NCI-H2227 treated with DMSO at 0.1 percent for 48 hours (cell line): ENCODE results near the gene KRT7.

Experiments used
- DNase-seq: peaks from one replicate; lab custom pipeline; 2025; lab: John Stamatoyannopoulos, UW

The KRT7 gene

DNA sequence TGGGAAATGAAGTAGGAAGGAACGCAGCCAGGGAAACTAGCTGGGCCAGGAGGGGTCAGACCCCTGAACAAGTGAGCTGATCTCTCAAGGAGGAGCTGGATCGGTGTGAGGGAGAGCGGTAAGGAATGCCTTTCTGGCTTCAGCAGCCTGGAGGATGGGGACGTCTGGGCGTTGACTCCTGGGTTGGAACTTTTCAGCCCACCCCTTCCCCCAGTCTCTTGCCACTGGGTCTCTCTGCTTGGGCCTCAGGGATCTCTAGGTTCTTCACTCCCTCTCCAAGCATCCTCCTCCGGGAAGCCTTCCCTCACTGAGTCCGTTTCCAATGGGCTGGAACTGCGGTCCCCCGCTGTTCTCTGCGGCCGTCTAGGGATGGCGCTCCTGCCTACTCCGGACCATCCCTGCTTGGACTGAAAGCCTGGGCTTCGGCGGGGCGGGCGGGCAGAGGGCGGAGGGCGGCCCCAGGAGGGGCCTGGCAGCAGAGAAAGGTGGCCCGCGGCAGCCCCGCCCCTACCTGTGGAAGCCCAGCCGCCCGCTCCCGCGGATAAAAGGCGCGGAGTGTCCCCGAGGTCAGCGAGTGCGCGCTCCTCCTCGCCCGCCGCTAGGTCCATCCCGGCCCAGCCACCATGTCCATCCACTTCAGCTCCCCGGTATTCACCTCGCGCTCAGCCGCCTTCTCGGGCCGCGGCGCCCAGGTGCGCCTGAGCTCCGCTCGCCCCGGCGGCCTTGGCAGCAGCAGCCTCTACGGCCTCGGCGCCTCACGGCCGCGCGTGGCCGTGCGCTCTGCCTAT, at the start of gene KRT7:
Gene KRT7, plus strand, starts transcription at position 570 of the 788 bp plus-strand sequence. Its CDS starts 54 bp downstream, at position 624.
- DNase-seq = no peak

DNA sequence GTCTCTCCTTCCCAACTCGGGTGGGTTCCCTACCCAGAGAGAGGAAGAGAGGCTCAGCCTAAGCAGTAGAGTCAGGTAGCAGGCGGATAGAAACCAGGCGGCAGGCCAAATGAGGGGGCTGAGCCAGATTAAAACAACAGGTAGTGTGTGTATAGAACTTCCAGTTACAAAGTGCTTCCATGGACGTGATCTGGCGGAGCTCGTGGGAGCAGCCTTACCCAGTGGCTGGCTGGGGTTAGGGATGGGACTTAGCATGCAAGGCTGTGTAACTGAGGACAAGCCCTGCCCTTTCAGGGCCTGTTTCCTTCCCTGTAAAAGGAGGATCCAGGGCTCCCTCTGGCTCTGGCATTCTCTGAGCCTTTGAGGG, 49.5 kb upstream of the KRT7 start:
- no peak for DNase-seq

DNA sequence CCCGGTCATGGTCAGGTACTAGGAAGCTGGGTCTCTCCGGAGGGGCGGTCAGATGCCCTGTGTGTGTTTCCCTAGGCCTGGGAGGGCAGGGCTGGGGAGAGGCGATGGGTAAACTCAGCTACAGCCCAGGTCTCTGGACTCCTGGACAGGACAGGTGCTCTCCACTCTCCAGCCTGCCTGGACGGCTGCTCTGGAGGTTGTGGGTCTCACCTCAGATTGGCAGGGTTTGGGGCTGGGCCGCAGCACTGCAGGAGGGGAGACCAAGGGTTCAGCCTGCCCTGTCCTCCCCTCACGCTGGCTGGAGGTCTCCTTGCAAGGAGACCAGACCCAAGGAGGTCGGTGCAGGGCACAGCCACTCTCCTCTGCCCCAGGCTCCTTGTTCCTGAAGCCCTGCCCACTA, 49.1 kb upstream of the KRT7 start:
- no peak for DNase-seq

DNA sequence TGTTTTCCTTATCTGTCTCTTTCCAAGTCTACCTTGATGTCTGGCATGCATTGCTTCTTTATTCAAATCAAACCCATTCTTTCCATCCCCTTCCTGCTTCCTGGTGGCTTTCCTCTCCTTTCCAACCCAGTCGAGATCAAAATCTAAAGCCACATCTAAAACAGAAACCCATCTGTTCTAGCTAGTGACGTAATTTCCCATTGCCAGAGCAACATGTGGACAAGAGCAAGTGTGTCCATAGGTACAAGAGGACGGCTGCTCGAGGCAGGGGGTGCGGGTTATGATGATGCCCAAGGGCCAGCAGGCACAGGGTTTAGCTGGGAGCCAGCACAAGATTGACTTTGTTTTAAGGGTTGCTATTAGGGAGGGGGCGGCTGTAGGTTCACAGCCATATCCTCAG, 48.2 kb upstream of the KRT7 start:
- DNase-seq = no peak

DNA sequence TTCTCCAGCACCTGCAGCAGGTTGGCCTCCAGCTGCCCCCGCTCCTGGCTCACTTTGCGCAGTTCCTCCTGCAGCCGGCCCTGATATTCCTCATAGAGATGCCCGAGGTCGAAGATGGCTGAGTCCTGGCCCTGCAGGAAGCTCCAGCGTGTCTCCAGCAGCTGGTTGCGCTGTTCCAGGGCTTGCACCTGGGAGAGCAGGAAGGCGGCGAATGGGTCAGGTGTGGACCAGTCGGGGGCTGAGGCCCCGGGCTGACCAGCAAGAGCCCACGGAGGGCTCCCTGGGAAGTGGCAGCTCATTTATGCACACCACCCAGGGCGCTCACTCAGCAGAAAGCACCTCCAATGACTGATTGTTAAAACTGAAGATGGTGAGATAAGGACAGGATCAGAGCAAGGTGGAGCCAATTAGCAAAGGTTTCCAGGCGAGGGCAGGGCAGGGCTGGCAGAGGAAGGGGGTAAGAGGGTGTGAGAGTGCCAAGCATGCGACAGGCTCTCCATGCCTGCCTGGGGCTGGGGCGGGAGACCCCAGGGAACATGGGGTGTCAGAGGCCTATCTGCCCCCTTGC, 47.6 kb upstream of the KRT7 start:
- no peak for DNase-seq

DNA sequence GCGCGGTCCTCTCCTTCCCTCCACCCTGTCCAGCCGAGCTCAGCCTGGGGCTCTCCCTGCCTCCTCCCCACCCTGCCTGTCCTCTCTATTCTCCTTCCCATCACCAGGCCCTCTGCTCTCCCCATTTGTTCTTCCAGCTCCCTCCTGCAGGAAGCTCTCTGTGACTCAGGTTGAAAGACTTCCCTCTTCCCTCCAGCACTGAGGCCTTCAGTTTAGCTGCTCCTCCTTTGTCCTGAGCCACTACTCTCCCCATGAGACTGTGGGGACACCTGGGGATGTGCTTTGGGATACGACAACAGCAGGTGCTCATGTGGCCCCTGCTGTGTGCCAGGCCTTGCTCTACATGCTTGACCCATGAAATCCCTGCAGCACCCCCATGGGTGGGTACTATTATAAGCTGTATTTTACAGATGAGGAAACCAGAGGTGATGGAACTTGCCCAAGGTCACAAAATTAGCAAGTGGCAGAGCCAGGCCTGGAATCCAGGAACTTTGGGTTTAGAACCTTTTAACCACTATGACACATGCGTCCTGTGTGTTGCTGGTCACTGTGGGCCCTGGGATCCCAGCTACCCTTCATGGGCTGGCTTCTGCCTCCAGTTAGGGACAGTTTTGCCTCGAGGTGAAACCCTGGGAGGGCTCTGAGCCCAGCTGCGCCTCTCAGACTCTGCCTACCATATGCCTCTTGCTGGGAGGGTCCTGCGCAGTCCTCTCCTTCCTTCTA, 46.8 kb upstream of the KRT7 start:
- DNase-seq = no peak

DNA sequence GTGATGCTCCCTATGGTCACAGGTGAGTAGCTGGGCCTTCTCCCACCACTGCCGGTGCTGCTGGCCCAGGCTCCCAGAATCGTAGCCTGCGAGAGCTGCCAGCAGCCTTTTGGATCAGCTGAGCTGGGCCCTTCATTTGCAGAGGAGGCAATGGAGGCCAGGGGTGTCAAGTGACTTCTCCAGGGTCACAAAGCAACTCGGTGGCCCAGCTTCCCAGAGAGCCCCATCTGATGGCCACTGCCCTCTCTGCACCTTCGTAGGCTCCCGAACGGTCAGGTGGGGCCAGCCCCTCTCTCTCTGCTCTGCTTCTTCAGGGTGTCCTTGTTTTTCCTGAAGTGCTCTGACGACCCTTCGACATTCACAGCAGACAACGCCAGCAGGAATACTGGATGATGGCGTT, 45.8 kb upstream of the KRT7 start:
- DNase-seq = no peak

DNA sequence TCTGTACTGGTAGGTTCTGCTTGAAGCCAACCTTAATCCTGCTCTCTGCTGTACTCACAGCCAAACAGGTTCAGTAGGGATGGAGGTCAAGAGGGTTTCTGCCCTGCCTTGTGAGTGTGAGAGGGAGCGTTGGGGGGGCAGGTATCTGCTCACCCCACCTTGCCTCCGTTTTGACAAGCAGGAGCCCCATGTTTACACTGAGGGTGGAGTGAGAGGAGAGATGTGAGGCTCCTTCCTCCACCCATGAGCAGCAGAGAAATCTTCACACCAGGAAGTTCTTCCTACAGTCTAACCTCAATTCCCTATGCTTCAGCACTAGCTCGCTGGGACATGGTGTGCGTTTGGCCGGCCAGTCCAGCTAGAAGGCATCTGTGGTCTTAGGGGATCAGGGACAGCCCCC, 45.4 kb upstream of the KRT7 start:
- no peak for DNase-seq

DNA sequence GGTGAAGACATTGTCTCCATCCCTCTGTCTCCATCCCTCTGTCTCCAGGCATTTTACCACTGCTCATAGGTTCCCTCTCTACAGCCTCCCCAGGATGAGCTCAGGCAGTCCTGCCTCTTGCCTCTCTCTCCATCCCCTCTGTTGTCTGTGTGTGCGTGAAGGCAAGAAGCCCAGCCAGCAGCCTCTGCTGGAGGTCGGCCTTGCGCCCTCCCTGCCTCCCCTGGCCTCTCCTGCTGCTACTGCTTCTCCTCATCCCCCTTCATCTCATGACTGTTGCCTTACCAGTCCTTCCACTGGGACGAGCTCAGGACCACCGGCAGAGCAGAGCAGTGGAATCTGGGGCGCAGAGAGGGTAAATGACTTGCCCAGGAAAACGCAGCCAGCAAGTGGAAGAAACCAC, 44.4 kb upstream of the KRT7 start:
- DNase-seq = no peak

DNA sequence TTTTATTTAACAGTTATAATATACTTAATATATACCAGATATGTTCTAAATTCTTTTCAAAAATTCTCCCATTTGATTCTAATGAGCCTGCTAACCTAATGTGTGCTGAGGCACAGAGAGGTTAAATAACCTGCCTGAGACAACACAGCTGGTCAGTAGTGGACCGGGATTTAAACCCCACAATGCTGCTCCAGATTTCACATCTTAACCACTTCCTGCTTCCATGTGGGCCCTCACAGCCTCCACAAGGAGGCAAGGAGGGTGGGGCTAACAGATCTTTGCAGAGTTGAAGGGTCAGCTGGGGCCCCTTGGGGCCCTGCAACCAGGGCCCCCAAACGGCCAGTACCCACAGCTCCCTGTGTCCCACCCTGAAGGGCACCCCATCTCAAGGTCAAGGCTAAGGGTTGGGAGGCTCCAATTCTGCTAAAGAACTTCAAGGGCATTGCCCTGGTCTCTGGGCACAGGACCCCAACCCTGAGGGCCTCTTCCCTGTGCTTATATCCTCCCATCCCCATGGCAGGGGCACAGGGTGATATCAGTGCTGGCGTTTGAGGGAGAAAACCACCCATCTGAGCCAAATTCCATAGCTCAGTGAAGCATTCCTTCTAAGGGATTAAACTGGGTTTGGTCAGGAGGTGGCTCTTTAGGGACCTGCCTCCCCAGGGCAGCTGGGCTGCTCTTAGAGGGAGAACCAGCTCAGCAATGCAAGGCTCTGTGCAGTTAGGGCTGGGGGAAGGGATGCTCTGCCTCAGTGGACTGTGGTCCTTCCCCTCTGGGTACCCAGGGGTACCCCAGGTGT, 43.5 kb upstream of the KRT7 start:
- DNase-seq = no peak

DNA sequence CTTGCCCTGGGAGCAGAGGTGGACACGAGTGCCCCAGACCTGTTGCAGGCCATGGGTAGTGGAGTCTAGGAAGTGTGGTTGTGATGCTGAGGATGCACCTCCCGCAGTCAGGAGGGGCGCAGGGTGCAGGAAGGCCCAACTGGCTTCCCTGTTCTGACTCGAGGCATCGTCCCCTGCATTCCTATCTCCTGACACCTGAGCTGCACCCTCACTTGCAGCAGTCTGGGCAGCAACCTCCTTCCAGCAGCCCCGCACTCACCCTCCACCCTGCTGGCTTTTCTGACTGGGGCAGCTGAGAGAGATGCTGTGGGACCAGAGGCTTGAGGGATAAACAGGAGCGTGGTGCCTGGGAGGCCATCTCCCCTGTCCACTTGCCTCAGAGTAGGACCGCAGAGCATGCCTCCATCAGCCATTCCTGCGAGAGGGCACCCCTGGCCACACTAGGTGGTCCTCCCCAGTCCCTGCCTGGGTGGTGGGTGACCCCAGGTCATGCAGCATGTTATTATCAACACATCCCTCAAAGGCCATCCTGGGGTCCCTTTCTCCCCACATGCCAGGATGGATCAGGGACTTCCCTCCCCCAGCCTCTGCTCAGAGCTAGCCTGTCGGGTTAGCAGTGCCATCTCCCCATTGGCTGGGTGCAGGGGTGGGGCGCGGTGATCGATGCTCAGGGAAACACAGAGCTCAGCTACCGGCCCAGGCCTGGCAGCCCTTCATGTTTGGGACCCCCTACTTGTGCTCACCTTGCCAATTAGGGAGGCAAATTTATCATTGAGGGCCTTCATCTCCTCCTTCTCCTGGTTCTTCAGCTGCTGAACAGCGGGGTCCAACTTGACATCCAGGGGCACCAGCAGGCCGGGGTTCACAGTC, 41.9 kb upstream of the KRT7 start:
- no peak for DNase-seq

DNA sequence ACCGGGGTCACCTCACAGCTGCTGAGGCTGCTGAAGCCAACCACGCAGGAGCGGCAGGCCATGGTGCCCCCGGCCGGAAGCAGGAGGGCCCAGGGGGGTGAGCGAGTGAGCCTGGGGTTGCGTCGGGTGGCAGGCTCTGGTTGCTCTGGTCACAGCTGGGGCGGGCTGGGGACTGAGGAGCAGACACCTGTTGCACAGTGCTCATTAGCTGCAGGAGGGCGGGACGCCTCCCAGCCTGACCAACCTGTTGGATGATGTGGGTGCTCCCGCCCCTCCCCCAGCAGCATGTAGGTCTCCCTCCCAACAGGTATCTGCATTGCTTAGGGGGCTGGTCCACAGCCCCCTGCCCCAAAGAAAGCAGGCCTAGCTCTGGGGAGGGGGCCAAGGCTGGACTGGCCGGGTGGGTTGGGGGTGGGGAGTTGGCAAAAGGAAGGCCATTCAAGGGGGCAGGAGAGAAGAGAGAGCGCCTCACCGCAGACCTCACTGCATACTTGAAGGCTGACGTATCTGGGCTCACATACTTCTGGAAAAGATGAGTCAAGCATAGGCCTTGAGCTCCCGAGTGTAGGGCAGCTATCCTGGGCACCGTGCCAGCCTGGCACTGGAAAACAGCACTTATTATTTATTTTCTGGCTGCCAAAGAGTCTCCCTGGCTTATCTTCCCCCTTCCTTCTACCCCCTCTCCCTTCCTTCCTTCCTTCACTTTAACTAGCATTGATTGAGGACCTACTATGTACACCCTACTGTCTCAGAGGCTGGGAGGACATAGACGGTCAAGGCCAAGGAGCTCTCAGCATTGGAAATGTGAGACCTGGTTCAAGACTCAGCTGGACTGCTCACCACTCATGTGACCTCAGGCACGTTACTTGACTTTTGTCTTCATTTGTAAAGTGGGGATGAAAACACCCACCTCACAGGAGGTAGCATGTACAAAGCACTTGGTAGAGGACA, 40.9 kb upstream of the KRT7 start, which contains the start of gene KRT80:
Gene KRT80, minus strand, starts transcription at position 174 of the 951 bp plus-strand sequence. Its CDS starts 112 bp downstream, at position 62.
- DNase-seq = no peak

DNA sequence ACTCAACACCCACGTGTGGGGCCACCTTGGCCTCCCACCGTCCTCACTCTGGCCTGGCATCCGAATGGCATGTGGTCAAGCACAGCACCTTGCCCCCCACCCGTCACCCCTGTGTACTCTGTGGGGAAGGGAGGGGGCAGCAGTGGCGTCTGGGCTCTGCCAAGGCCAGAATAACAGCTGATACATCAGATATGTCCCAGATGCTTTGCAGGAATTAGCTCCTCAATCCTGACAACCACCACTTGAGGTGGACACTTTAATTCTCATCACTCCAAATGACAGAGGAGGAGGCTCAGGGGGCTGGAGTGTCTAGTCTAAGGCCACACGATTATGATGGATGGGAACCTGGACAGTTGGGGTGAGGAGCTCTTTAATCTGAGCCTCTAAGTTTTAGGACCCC, 39.5 kb upstream of the KRT7 start:
- DNase-seq = no peak

DNA sequence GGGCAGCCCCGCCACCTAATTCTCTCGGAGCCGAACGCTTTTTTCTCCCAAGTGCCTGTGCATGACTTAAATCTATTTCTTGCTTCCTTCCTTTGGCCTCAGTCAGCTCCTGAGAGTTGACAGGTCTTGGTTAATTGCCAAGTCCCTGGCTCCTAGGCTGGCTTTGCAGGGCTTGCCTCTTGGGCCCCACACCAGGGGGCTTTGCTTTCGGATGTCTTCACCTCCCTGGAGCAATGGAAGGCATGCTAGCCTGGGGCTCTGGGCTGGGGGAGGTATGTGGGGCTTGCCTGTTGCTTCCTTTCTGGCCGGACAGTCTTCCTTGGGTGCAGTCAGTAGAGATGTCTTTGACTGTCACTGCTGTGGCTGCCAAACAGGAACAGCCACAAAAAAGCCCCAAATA, 39.1 kb upstream of the KRT7 start:
- DNase-seq = no peak

DNA sequence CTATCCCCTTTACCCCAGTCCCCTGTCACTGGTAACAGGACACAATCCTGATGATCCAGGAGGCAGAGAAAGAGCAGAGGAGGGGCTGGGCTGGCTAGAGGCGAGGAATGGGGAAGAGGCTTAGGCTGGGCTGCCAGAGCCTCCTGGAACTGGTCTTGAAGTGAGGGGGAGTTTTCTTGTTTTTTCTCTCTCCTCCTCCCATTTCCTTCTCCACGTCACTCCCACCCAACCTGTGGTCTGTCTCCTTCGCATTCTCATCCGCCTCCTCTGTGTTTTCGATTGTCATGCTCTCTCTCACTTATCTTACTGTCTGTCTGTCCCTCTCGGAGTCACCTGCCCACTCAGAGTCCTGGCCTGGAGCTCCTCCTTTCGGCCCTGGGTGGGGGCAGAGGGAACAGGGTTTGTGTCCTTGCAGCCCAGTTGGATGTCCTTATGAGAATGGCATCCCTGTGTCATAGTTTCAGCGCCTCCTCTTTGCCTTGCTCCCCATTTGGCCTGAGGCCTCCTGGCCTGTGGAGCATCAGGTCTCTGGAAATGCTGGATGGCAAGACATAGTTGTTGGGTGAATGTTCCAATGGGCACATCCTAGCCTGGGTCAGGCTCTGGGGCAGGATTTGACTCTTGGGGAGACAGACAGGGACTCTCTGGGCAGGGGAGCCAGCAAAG, 37.8 kb upstream of the KRT7 start:
- no peak for DNase-seq

DNA sequence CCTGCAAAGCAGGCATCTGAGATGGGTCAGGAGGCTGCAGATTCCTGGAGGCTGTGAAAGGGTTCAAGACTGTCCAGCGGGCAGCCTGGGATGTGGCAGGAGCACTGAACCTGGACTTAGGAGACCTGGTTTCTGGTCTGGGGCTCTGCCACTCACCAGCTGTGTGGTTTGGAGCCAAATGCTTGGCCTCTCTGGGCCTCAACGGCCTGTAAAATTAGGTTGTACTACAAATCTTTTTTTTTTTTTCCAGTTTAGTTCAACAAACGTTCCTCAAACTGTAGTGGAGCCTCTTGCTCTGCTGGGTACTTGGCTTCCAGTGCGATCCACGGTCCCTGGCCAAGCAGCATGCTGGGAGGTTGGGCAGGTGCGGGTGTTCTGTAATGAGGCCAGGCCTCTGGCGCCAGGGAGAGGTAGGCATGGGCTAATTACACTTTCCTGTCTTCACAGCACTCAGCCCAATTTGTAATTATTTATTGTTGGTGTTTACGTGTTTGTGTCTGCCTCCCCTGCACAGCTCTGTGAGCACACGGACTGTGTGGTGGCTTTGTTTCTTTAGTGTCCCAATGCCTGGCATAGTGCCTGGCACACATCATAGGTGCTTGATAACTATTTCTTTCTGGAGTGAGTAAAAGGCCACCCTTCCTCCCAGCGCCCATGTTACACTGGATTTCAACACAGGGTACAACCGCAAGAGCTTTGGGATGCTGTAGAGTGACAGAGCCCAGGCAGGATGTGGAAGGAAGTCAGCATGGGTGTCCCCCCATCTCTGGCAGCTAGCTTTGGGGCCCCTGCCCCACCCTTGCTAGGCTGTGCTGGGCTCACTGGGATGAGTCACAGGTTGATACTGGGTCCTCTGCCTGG, 35.4 kb upstream of the KRT7 start:
- no peak for DNase-seq

DNA sequence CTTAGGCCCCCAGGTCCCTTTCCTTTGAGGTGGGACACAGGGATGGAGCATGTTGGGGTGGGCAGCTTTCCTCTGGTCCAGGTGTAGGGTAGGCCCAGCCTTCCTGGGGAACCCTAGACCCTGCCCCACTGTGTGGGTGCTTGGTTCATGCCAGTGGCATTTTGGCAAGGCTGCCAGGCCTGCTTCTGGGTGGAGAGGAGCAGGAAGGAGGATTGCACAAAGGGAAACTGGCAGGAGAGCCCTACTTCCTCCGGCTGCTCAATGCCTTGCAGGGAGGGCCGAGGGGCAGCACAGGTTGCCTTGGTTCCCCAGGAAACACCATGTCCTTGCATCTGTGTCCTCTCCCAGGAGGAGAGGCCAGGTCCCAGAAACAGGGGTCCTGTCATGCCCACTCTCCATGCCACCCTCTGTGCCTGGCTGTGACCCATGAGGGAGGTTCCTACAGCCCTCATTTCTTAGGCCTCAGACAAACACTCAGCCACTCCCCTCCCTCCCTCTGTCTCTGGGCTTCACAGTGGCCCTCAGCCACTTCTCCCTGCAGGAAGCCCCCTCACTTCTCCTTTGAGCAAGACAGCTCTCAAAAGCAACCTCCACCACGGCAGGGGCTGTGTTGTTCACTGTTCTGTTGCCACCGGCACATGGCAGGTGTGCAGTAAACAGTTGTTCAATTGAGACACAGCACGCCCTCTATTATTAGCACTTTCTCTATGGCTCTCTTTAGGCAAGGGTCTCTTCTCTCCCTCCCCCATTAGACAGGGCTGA, 34.4 kb upstream of the KRT7 start:
- DNase-seq = no peak
